ENCODE measurements around the gene SIK3. TPM values are rescaled to one million over a fixed set of nuclear protein-coding genes. Genes with fewer than 3 reads are reported as not detected.

Gene SIK3
- total RNA-seq, 1 experiment from 2014 or later: 33.3 TPM

DNA sequence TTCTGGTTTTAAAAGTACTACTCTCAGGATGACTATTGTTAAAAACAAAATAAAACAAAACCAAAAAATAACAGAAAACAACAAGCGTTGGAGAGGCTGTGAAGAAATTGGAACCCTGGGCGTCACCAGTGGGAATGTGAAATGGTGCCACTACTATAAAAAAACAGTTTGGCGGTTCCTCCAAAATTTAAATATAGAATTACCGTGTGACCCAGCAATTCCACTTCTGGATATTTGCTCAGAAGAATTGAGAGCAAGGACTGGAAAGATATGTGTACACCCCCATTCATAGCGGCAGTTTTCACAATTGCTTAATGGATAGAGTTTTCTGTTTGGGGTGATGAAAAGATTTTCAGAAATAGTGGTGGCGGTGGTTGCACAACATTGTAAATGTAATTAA is 283.7 kb downstream of the SIK3 start:
- peaks cover 6% of the 10 kb centered on the region for H3K4me1 Mint-ChIP-seq (ENCODE audit: insufficient read depth, unreplicated experiment)
- POLR2A ChIA-PET: no interaction called here
- intact Hi-C loops (cut with micrococcal nuclease): no loop called here
- H3K9me3 Mint-ChIP-seq (ENCODE audit: unreplicated experiment): no peaks in the 10 kb centered on the region
- TF ChIP-seq, protein P1, sequence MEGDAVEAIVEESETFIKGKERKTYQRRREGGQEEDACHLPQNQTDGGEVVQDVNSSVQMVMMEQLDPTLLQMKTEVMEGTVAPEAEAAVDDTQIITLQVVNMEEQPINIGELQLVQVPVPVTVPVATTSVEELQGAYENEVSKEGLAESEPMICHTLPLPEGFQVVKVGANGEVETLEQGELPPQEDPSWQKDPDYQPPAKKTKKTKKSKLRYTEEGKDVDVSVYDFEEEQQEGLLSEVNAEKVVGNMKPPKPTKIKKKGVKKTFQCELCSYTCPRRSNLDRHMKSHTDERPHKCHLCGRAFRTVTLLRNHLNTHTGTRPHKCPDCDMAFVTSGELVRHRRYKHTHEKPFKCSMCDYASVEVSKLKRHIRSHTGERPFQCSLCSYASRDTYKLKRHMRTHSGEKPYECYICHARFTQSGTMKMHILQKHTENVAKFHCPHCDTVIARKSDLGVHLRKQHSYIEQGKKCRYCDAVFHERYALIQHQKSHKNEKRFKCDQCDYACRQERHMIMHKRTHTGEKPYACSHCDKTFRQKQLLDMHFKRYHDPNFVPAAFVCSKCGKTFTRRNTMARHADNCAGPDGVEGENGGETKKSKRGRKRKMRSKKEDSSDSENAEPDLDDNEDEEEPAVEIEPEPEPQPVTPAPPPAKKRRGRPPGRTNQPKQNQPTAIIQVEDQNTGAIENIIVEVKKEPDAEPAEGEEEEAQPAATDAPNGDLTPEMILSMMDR (IDR thresholded peaks at IDR 0.05; ENCODE audit: unreplicated experiment): no peak
- H3K27me3 Mint-ChIP-seq (ENCODE audit: insufficient read depth, unreplicated experiment): no peaks in the 10 kb centered on the region
- no TSS peak for BruUV-seq (replicated peaks)
- CTCF ChIA-PET: no interaction called here
- no peak overlapping the region for H3K27ac Mint-ChIP-seq (ENCODE audit: low read depth, unreplicated experiment)
- no peak for DNase-seq (ENCODE audit: unreplicated experiment)
- peaks cover 7% of the 10 kb centered on the region for H3K36me3 Mint-ChIP-seq (ENCODE audit: insufficient read depth, unreplicated experiment)
- H3K4me3 Mint-ChIP-seq (ENCODE audit: unreplicated experiment): no peak overlapping the region

DNA sequence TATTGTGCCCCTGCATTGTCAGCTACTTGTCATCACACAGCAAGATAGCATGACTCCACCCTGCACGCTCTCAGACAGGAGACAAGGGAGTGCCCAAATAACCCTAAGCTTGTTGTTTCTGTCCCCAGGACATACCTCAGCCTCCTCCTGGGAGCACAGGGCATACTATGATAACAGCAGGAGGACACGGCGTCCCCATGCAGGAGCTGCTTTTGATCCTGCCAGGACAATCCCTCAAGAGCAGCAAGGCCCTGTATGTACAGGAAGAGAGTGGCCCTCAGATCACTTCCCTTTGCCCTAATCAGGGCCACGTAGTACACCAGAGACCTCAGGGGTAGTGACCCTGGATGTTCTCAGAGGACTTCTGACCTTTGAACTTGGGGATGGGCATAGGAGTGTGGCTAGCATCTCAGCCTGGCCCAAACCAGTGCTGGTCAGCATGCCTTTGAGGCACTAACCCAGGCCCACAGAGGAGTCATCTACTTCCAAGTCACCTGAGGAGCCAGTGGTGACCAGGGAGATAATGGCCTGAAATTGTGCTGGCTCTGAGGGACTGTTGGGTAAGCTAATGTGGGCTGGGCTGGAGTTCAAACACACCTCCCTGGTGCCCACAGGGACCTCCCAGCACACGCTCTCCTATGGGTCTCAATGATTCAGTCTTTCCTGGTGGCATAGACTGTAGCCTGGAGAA is 284.3 kb downstream of the SIK3 start:
- H3K4me3 Mint-ChIP-seq (ENCODE audit: unreplicated experiment): no peak overlapping the region
- intact Hi-C loops (cut with micrococcal nuclease): no loop called here

DNA sequence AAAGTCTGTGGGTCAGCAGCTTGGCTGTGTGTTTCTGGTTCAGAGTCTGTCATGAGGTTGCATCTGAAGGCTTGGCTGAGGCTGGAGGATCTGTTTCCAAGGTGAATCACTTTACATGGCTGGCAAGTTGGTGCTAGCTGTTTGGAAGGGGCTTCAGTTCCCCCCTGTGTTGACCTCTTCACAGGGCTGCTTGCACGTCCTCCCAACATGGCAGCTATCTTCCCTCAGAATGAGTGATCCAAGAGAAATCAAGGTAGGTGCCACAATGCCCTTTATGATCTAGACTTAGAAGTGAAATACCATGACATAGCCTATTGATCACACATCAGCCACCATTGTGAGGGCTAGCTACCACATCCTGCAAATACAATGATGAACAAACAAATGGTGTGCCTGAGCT is 285.1 kb downstream of the SIK3 start:
- POLR2A ChIA-PET: interaction anchor here (0.6 to 0.7 kb wide), 3 partner anchors 17 to 417 kb away, joined by 3 read pairs; no protein-coding TSS in a partner anchor
- DNase-seq (ENCODE audit: unreplicated experiment): no peak
- intact Hi-C loops (cut with micrococcal nuclease): no loop called here
- H3K27me3 Mint-ChIP-seq (ENCODE audit: insufficient read depth, unreplicated experiment): no peaks in the 10 kb centered on the region
- CTCF ChIA-PET: interaction anchor here (0.6 to 1.6 kb wide), 6 partner anchors 12 to 70 kb away, joined by 3 to 6 read pairs (median 3); partner anchors contain the start of gene APOA5
- H3K4me3 Mint-ChIP-seq (ENCODE audit: unreplicated experiment): no peak overlapping the region
- no peak overlapping the region for H3K27ac Mint-ChIP-seq (ENCODE audit: low read depth, unreplicated experiment)
- H3K36me3 Mint-ChIP-seq (ENCODE audit: insufficient read depth, unreplicated experiment): peaks cover 15% of the 10 kb centered on the region
- no TSS peak for BruUV-seq (replicated peaks)
- no peaks in the 10 kb centered on the region for H3K9me3 Mint-ChIP-seq (ENCODE audit: unreplicated experiment)
- peaks cover 18% of the 10 kb centered on the region for H3K4me1 Mint-ChIP-seq (ENCODE audit: insufficient read depth, unreplicated experiment)
- TF ChIP-seq, protein P1 (IDR thresholded peaks at IDR 0.05; ENCODE audit: unreplicated experiment): no peak

More for the DNA sequence above, 284.3 kb downstream of the SIK3 start:
- H3K27ac Mint-ChIP-seq (ENCODE audit: low read depth, unreplicated experiment): peak overlapping the region; percentile 35
- peaks cover 10% of the 10 kb centered on the region for H3K4me1 Mint-ChIP-seq (ENCODE audit: insufficient read depth, unreplicated experiment)
- no TSS peak for BruUV-seq (replicated peaks)
- ChIA-PET CTCF (interaction anchor here (0.6 to 1.6 kb wide), 3 partner anchors 16 to 23 kb away, joined by 3 to 6 read pairs (median 3); no protein-coding TSS in a partner anchor), POLR2A (interaction anchor here (0.9 kb wide), 1 partner anchor 41 kb away, joined by 4 read pairs; the partner anchor contains the start of gene BUD13)
- H3K27me3 Mint-ChIP-seq (ENCODE audit: insufficient read depth, unreplicated experiment): no peaks in the 10 kb centered on the region
- TF ChIP-seq, protein P1 (IDR thresholded peaks at IDR 0.05; ENCODE audit: unreplicated experiment): no peak
- DNase-seq (ENCODE audit: unreplicated experiment): no peak
- H3K36me3 Mint-ChIP-seq (ENCODE audit: insufficient read depth, unreplicated experiment): peaks cover 13% of the 10 kb centered on the region
- no peaks in the 10 kb centered on the region for H3K9me3 Mint-ChIP-seq (ENCODE audit: unreplicated experiment)

DNA sequence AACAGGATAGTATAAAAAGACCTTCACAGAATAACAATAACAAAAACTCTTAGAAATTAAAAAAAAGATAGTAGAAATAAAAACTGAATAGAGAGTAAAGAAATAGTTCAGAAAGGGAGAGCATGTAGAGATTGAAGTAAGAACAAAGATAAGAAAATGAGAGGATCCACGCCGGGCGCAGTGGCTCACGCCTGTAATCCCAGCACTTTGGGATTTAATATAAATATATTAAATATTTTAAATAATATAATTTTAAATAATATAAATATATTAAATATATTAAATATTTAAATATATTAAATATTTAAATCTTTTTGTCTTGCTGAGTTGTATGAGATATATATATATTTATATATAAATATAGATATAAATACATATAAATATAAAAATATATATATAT is 286.1 kb downstream of the SIK3 start:
- no peaks in the 10 kb centered on the region for H3K9me3 Mint-ChIP-seq (ENCODE audit: unreplicated experiment)
- BruUV-seq (replicated peaks): no TSS peak
- no peak for DNase-seq (ENCODE audit: unreplicated experiment)
- no peaks in the 10 kb centered on the region for H3K27me3 Mint-ChIP-seq (ENCODE audit: insufficient read depth, unreplicated experiment)
- H3K36me3 Mint-ChIP-seq (ENCODE audit: insufficient read depth, unreplicated experiment): peaks cover 20% of the 10 kb centered on the region
- H3K4me1 Mint-ChIP-seq (ENCODE audit: insufficient read depth, unreplicated experiment): peaks cover 27% of the 10 kb centered on the region
- H3K27ac Mint-ChIP-seq (ENCODE audit: low read depth, unreplicated experiment): no peak overlapping the region
- intact Hi-C loops (cut with micrococcal nuclease): no loop called here
- ChIA-PET CTCF (interaction anchor here (1.4 to 1.5 kb wide), 2 partner anchors 20 to 69 kb away, joined by 3 to 5 read pairs; partner anchors contain the start of gene APOA5), POLR2A (no interaction called here)
- H3K4me3 Mint-ChIP-seq (ENCODE audit: unreplicated experiment): no peak overlapping the region
- TF ChIP-seq, protein P1 (IDR thresholded peaks at IDR 0.05; ENCODE audit: unreplicated experiment): no peak
